Activated naive CD4-positive, alpha-beta T cell treated with anti-CD3 and anti-CD28 coated beads, Interleukin-2, amount 10 ng/mL, durations not matched to agents 7 days and 5 days (primary cell): ENCODE data around the gene ETV3.
"Not testable (repeated sequence)": the region's sequence is repeated elsewhere in the genome, so short reads cannot be mapped to it uniquely, and the experiment has no call there.

Experiments used
- CTCF ChIA-PET: fragments of 350-600 bp; sonication (Branson Sonifier 250); formaldehyde crosslinking; loops from one replicate; lab custom pipeline; 2021; ENCODE audit warnings: antibody characterized with exemption; lab: Charles Lee
- DNase-seq: peaks from one replicate; pipeline ENCODE4 v3.0.0-alpha.2; 2020
- H3K27ac Mint-ChIP-seq: one replicate; pipeline ENCODE4 v1.8.0; 2021; ENCODE audit warnings: mild to moderate bottlenecking, moderate library complexity, mixed read lengths
- H3K27me3 Mint-ChIP-seq: one replicate; pipeline ENCODE4 v1.8.0; 2021; ENCODE audit warnings: mild to moderate bottlenecking, mixed read lengths
- H3K36me3 Mint-ChIP-seq: one replicate; pipeline ENCODE4 v1.8.0; 2021; ENCODE audit warnings: mixed read lengths
- H3K4me1 Mint-ChIP-seq: one replicate; pipeline ENCODE4 v1.8.0; 2021; ENCODE audit warnings: mixed read lengths
- H3K4me3 Mint-ChIP-seq: one replicate; pipeline ENCODE4 v1.8.0; 2021; ENCODE audit warnings: mild to moderate bottlenecking, moderate library complexity, mixed read lengths
- H3K9me3 Mint-ChIP-seq: one replicate; pipeline ENCODE4 v1.8.0; 2021; ENCODE audit warnings: mixed read lengths

The ETV3 gene

GRCh38 chr1:157138220-157139051 lies at the start of gene ETV3:
ETV3 (minus strand) TSS chr1:157138395; CDS start chr1:157136352, 2,043 bp downstream.
- Mint-ChIP-seq H3K4me1 (peaks cover 56% of the 10 kb centered on the region), H3K27me3 (peaks cover 10% of the 10 kb centered on the region), H3K4me3 (peak within 1 kb of the TSS; percentile 97), H3K27ac (peak within 1 kb of the TSS; percentile 93), H3K9me3 (no peaks in the 10 kb centered on the region), H3K36me3 (peaks cover 39% of the 10 kb centered on the region)
- CTCF ChIA-PET: interaction anchor here (1.0 to 3.0 kb wide), 6 partner anchors 9 to 64 kb away, joined by 3 to 18 read pairs (median 6); no protein-coding TSS in a partner anchor
- peak; percentile 94 for DNase-seq

DNA sequence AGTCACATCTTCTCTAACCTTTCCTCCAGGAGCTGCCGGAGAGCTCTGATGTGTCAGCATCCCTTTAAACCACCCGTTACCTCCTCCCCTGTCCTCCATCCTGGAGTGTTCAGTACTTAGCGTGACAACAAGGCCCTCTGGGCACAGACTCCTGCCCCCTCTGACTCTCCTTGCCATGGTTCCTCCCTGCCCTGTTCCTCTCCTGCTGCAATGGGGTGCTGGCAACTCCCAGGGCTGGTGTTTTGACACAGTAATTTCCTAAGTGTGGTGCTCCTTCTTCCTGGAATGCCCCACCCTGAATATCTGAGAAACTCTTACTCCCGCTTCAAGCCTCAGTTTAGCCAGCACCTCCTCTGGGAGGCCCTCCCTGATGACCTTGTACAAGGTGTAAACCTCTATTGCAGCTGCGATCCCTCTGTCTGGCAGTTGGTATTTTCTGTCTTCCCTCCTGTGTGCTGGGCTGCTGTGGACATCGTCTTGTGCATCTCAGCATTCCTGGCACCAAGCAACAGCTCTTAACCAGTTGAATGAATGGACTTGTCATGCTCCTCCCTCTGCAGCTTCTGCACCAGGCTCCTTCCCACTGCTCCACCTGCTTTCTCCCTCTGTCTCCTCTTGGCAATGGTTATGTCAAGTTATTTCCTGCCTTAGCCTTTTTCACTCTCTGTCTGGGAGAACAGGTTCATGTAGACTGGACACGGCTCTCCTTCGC lies 48.2 kb upstream of the ETV3 start:
- CTCF ChIA-PET: interaction anchor here (1.2 to 6.4 kb wide), 2 partner anchors 10 to 96 kb away, joined by 3 to 26 read pairs; no protein-coding TSS in a partner anchor
- H3K4me3 Mint-ChIP-seq: no peak overlapping the region
- H3K9me3 Mint-ChIP-seq: no peaks in the 10 kb centered on the region
- H3K27ac Mint-ChIP-seq: no peak overlapping the region
- no peak for DNase-seq
- no peaks in the 10 kb centered on the region for H3K4me1 Mint-ChIP-seq
- H3K27me3 Mint-ChIP-seq: peaks cover 55% of the 10 kb centered on the region
- no peaks in the 10 kb centered on the region for H3K36me3 Mint-ChIP-seq

DNA sequence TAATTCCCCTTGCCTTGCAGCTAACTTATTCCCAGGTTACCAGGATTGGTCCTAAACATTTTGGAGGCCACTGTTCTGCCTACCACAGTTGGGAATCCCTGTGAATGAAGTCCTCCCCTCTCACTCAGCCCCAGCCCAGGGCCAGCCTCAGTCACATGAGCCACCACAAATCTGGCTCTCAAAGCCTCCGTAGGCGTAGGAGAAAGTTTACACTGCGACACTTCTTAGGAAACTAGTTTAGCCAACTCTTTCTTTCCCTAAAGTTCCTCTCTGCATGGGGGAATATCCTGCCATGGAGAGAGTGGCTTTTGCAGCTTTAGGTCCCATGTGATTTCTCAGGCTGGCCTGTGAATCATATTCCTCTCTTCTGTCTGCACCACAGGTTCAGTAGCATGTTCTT lies 45.7 kb upstream of the ETV3 start:
- Mint-ChIP-seq H3K4me1 (no peaks in the 10 kb centered on the region), H3K36me3 (no peaks in the 10 kb centered on the region), H3K27me3 (peaks cover 62% of the 10 kb centered on the region), H3K4me3 (no peak overlapping the region), H3K27ac (no peak overlapping the region), H3K9me3 (no peaks in the 10 kb centered on the region)
- no peak for DNase-seq
- CTCF ChIA-PET: interaction anchor here (0.6 to 6.4 kb wide), 4 partner anchors 12 to 186 kb away, joined by 3 to 26 read pairs (median 3); no protein-coding TSS in a partner anchor

DNA sequence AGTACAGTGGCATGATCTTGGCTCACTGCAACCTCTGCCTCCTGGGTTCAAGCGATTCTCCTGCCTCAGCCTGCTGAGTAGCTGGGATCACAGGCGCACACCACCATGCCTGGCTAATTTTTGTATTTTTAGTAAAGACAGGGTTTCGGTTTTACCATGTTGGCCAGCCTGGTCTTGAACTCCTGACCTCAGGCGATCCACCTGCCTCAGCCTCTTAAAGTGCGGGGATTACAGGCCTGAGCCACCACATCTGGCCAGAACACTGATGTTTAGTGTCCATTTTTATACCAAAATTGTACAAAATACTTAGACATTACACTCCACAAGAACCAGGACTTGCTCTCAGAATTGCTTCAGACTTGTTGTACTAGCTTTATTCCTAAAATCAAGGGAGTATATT lies 44.2 kb upstream of the ETV3 start:
- H3K36me3 Mint-ChIP-seq, H3K4me1 Mint-ChIP-seq, H3K9me3 Mint-ChIP-seq, H3K27ac Mint-ChIP-seq, DNase-seq, H3K4me3 Mint-ChIP-seq: not testable (repeated sequence)
- H3K27me3 Mint-ChIP-seq: peaks cover 74% of the 10 kb centered on the region
- CTCF ChIA-PET: interaction anchor here (0.6 to 6.4 kb wide), 3 partner anchors 9 to 16 kb away, joined by 3 to 26 read pairs (median 3); no protein-coding TSS in a partner anchor

- H3K9me3 Mint-ChIP-seq: no peaks in the 10 kb centered on the region
- H3K4me1 Mint-ChIP-seq: no peaks in the 10 kb centered on the region
- H3K27ac Mint-ChIP-seq: no peak overlapping the region
- CTCF ChIA-PET: interaction anchor here (0.8 to 6.4 kb wide), 4 partner anchors 8 to 92 kb away, joined by 3 to 26 read pairs (median 5); no protein-coding TSS in a partner anchor
- peaks cover 77% of the 10 kb centered on the region for H3K27me3 Mint-ChIP-seq
- no peak for DNase-seq
- no peaks in the 10 kb centered on the region for H3K36me3 Mint-ChIP-seq
- no peak overlapping the region for H3K4me3 Mint-ChIP-seq
Measured at GRCh38 chr1:157181790-157182189, 43.6 kb upstream of the ETV3 start.

GRCh38 chr1:157181258-157181657 lies 43.1 kb upstream of the ETV3 start:
- no peak for DNase-seq
- Mint-ChIP-seq H3K9me3 (no peaks in the 10 kb centered on the region), H3K36me3 (no peaks in the 10 kb centered on the region), H3K27me3 (peaks cover 79% of the 10 kb centered on the region), H3K4me3 (no peak overlapping the region), H3K27ac (no peak overlapping the region), H3K4me1 (no peaks in the 10 kb centered on the region)
- CTCF ChIA-PET: interaction anchor here (1.2 to 2.3 kb wide), 3 partner anchors 10 to 91 kb away, joined by 3 to 7 read pairs (median 4); no protein-coding TSS in a partner anchor

DNA sequence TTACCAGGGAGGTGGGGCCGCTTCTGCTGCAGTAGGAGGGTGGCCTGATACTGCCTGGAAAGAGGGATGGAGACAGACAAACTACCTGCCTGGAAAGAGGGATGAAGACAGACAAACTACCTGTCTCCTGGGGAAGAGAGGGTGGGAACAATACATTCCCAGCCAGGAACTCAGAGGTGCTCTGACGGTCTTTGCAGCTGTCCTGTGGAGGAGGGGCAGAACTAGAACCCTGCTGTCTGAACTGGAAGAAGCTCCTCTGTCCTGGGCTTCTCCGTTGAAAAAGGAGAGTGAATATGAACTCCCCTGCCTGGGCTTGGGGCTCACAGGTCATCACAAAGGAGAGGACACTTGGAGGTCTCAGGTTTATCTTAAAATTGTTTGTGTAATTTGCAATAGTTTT lies 40.3 kb upstream of the ETV3 start:
- no peaks in the 10 kb centered on the region for H3K9me3 Mint-ChIP-seq
- H3K27ac Mint-ChIP-seq: no peak overlapping the region
- H3K4me1 Mint-ChIP-seq: no peaks in the 10 kb centered on the region
- no peaks in the 10 kb centered on the region for H3K36me3 Mint-ChIP-seq
- peaks cover 79% of the 10 kb centered on the region for H3K27me3 Mint-ChIP-seq
- CTCF ChIA-PET: interaction anchor here (2.4 kb wide), 1 partner anchor 88 kb away, joined by 9 read pairs; no protein-coding TSS in a partner anchor
- H3K4me3 Mint-ChIP-seq: no peak overlapping the region
- DNase-seq: no peak

GRCh38 chr1:157177733-157178394 lies 39.7 kb upstream of the ETV3 start:
- H3K4me3 Mint-ChIP-seq: no peak overlapping the region
- no peak for DNase-seq
- H3K4me1 Mint-ChIP-seq: no peaks in the 10 kb centered on the region
- H3K27me3 Mint-ChIP-seq: peaks cover 84% of the 10 kb centered on the region
- no peaks in the 10 kb centered on the region for H3K36me3 Mint-ChIP-seq
- H3K27ac Mint-ChIP-seq: no peak overlapping the region
- no peaks in the 10 kb centered on the region for H3K9me3 Mint-ChIP-seq
- CTCF ChIA-PET: interaction anchor here (1.3 to 2.4 kb wide), 4 partner anchors 14 to 317 kb away, joined by 3 to 9 read pairs (median 4); no protein-coding TSS in a partner anchor

DNA sequence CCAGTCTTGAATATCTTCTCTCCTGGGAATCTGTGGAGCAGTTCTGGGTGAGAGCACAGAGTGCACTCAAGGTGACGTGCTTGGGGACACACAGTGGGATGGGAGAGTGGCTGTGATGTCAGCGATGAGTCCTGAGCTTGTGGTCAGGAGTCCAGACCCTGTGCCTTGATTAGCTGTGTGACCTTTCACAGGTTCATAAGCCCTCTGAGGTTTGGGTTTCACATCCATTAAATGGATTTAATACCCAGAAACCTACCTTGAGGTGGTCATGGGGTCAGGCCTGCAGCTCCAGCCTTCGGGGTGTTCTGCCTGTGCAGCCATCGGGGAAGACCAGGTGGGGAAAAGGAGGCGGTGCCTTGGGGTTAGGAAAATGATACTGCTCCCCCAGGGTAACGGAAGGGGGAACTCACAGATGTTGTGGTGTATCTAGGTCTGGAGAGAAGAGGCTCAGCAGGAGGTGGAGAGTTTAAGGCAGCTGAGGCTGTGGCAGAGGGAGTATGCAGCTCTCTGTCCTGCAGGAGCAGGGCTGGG lies 38.5 kb upstream of the ETV3 start:
- H3K27ac Mint-ChIP-seq: no peak overlapping the region
- H3K4me1 Mint-ChIP-seq: no peaks in the 10 kb centered on the region
- H3K9me3 Mint-ChIP-seq: no peaks in the 10 kb centered on the region
- DNase-seq: no peak
- no peak overlapping the region for H3K4me3 Mint-ChIP-seq
- no peaks in the 10 kb centered on the region for H3K36me3 Mint-ChIP-seq
- H3K27me3 Mint-ChIP-seq: peaks cover 81% of the 10 kb centered on the region
- CTCF ChIA-PET: interaction anchor here (0.8 to 2.4 kb wide), 6 partner anchors 16 to 318 kb away, joined by 3 to 9 read pairs (median 3); no protein-coding TSS in a partner anchor

DNA sequence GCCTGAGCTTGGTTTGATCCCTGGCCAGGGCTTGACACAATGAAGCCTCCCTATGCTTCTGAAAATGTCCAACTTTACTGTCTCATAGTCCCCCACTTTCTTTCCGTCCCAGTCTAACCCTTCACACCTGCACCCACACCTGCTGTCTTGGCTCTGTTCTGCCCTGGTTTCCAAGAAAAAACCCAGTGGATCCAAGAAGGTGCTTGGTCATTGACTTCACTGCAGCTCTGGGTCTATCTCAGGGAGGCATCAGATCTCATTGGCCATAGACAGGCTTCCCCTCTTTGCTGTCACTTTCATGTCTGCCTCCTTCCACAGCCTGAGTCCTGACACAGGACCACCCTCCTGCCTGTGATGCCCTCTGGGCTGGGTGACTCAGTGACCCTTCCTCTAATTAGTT lies 37.8 kb upstream of the ETV3 start:
- Mint-ChIP-seq H3K27me3 (peaks cover 81% of the 10 kb centered on the region), H3K4me3 (no peak overlapping the region), H3K27ac (no peak overlapping the region), H3K36me3 (no peaks in the 10 kb centered on the region), H3K9me3 (no peaks in the 10 kb centered on the region), H3K4me1 (no peaks in the 10 kb centered on the region)
- CTCF ChIA-PET: interaction anchor here (0.8 to 1.8 kb wide), 5 partner anchors 16 to 86 kb away, joined by 3 to 5 read pairs (median 3); no protein-coding TSS in a partner anchor
- no peak for DNase-seq

DNA sequence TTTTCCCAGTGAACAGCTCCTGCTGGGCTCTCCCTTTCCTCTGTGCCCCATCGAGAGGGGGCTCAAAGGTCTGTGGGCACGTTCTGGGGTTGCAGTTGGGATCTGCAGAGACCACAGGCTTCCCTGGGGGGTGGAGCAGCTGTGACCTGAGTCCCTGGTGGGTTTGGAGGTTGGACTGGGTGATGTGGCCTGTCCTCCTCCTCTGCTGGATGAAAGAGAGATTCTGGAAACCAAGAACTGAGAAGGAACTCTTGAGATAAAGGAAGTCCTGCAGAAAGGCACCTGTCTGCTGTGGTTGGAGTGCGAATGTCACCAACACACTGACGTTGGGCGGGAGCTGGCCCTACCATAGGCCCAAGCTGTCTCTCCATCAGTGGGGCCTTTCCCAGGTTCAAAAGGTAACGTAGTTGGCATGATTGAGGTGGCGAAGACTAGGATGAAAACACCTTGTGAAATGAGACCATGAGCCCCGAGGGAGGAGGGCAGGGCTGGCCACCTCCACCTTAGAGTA lies 35.8 kb upstream of the ETV3 start:
- Mint-ChIP-seq H3K27me3 (peaks cover 72% of the 10 kb centered on the region), H3K4me3 (no peak overlapping the region), H3K4me1 (no peaks in the 10 kb centered on the region), H3K36me3 (no peaks in the 10 kb centered on the region), H3K27ac (no peak overlapping the region), H3K9me3 (no peaks in the 10 kb centered on the region)
- CTCF ChIA-PET: interaction anchor here (0.9 kb wide), 2 partner anchors 8 to 181 kb away, joined by 3 read pairs; no protein-coding TSS in a partner anchor
- DNase-seq: no peak

DNA sequence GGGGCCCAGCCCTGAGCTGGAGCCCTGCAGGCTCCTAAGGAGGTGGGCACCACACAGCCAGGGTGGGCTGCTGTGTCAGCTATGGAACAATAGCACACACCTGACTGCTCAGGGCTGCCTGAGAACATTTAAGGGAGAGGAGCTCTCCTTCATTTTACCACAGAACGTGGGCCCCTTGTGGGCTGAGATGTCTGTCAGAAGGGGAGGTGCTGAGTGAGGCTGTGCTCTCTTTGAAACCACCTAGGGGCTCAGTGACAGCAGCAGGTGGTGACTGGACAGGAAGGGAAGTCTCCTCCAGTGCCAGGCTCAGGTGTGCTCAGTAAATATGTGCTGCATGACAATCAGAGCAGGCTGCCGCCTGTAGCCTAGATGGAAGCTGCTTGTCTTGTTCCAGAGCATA lies 35.0 kb upstream of the ETV3 start:
- CTCF ChIA-PET: interaction anchor here (0.9 kb wide), 2 partner anchors 9 to 182 kb away, joined by 3 read pairs; no protein-coding TSS in a partner anchor
- not testable (repeated sequence) for H3K4me3 Mint-ChIP-seq, H3K4me1 Mint-ChIP-seq, H3K9me3 Mint-ChIP-seq, H3K36me3 Mint-ChIP-seq, DNase-seq, H3K27ac Mint-ChIP-seq
- peaks cover 65% of the 10 kb centered on the region for H3K27me3 Mint-ChIP-seq

GRCh38 chr1:157172591-157172990 lies 34.4 kb upstream of the ETV3 start:
- not testable (repeated sequence) for H3K27ac Mint-ChIP-seq, DNase-seq, H3K9me3 Mint-ChIP-seq, H3K36me3 Mint-ChIP-seq, H3K4me3 Mint-ChIP-seq, H3K4me1 Mint-ChIP-seq
- peaks cover 65% of the 10 kb centered on the region for H3K27me3 Mint-ChIP-seq
- CTCF ChIA-PET: interaction anchor here (0.7 kb wide), 1 partner anchor 282 kb away, joined by 3 read pairs; no protein-coding TSS in a partner anchor
